DND-41 (cell line): ENCODE measurements around the gene ZNF892.

Source experiments
- ATAC-seq: fragments of 200-7000 bp; cut with Tn5 transposase; 3 replicates; pipeline ENCODE4 v1.9.1; 2021; ENCODE audit warnings: low read depth; ENCODE audit not compliant: insufficient read depth
- DNase-seq: peaks from one replicate; pipeline ENCODE4 v3.0.0-alpha.2; 2020
- H2AFZ ChIP-seq: 2 replicates; pipeline ENCODE4 v1.6.0; 2012; ENCODE audit warnings: low read depth, low read length
- H3K27ac ChIP-seq: 2 replicates; pipeline ENCODE4 v1.5.1; 2012; ENCODE audit warnings: low read length, inconsistent platforms
- H3K27me3 ChIP-seq: fragments of 200-600 bp; sonication (generic); 2 replicates; pipeline ENCODE4 v1.6.0; 2012; ENCODE audit warnings: low read length, mild to moderate bottlenecking, inconsistent platforms; ENCODE audit not compliant: insufficient read depth, poor library complexity
- H3K36me3 ChIP-seq: 2 replicates; pipeline ENCODE4 v1.5.1; 2012; ENCODE audit warnings: low read length, inconsistent platforms; ENCODE audit not compliant: insufficient read depth
- H3K4me1 ChIP-seq: 2 replicates; pipeline ENCODE4 v1.5.1; 2012; ENCODE audit warnings: mild to moderate bottlenecking, low read length; ENCODE audit not compliant: insufficient read depth
- H3K4me2 ChIP-seq: 2 replicates; pipeline ENCODE4 v1.6.0; 2012; ENCODE audit warnings: mild to moderate bottlenecking, moderate library complexity, low read length, inconsistent platforms; ENCODE audit not compliant: insufficient read depth
- H3K4me3 ChIP-seq, 2 experiments: fragments of 200-600 bp in 1 of 2; shearing (Covaris generic) in 1 of 2; 2 replicates each; pipeline ENCODE4 v1.5.1; 2012 to 2016; ENCODE audit warnings: inconsistent platforms in 2 of 2, low read length in 2 of 2, mild to moderate bottlenecking in 2 of 2, low read depth in 1 of 2, moderate library complexity in 1 of 2
- H3K79me2 ChIP-seq: 2 replicates; pipeline ENCODE4 v1.6.0; 2012; ENCODE audit warnings: low read length, inconsistent platforms; ENCODE audit not compliant: insufficient read depth
- H3K9ac ChIP-seq: 2 replicates; pipeline ENCODE4 v1.6.0; 2012; ENCODE audit warnings: low read depth, mild to moderate bottlenecking, inconsistent platforms, low read length, moderate library complexity
- H3K9me3 ChIP-seq: 2 replicates; pipeline ENCODE4 v1.5.1; 2012; ENCODE audit warnings: low read length, moderate library complexity, mild to moderate bottlenecking, inconsistent platforms; ENCODE audit not compliant: insufficient read depth, severe bottlenecking
- H4K20me1 ChIP-seq: 2 replicates; pipeline ENCODE4 v1.6.0; 2012; ENCODE audit warnings: low read length; ENCODE audit not compliant: insufficient read depth
- CTCF ChIP-seq: IDR thresholded peaks from 2 replicates; pipeline ENCODE4 v1.5.1; 2012; ENCODE audit warnings: borderline replicate concordance, low read length, moderate library complexity, mild to moderate bottlenecking; ENCODE audit not compliant: poor library complexity, severe bottlenecking; ENCODE audit errors: extremely low read depth
- EZH2 ChIP-seq: IDR thresholded peaks from 3 replicates; pipeline ENCODE4 v1.6.1; 2012; ENCODE audit warnings: borderline replicate concordance, low read depth, mild to moderate bottlenecking, moderate library complexity, low read length, inconsistent platforms; ENCODE audit not compliant: severe bottlenecking

The ZNF892 gene

GRCh38 chr2:95166065-95166763 is 41.1 kb upstream of the ZNF892 start:
- H3K9ac ChIP-seq: peak overlapping the region; percentile 79
- no peaks in the 10 kb centered on the region for H3K9me3 ChIP-seq
- H4K20me1 ChIP-seq: no peaks in the 10 kb centered on the region
- H3K4me3 ChIP-seq: peak overlapping the region; percentile 67 to 85
- H3K27ac ChIP-seq: peak overlapping the region; percentile 69
- no peaks in the 10 kb centered on the region for H3K27me3 ChIP-seq
- ATAC-seq (peak; percentile 18; the same call in 2 of the 3 replicates), DNase-seq (no peak)
- peaks cover 26% of the 10 kb centered on the region for H3K4me1 ChIP-seq
- TF ChIP-seq EZH2 (no peak), CTCF (no peak)
- H3K4me2 ChIP-seq: peak overlapping the region; percentile 67
- peak overlapping the region; percentile 92 for H2AFZ ChIP-seq
- 0 out of 2 replicates have a peak, but pooled peaks cover 3% of the 10 kb centered on the region for H3K36me3 ChIP-seq
- H3K79me2 ChIP-seq: peaks cover 34% of the 10 kb centered on the region

- TF ChIP-seq CTCF (no peak), EZH2 (no peak)
- no peaks in the 10 kb centered on the region for H3K27me3 ChIP-seq
- no peak for ATAC-seq
Observed at GRCh38 chr2:95171902-95172301, 35.4 kb upstream of the ZNF892 start.

GRCh38 chr2:95174031-95174542 is 33.2 kb upstream of the ZNF892 start:
- no peaks in the 10 kb centered on the region for H3K27me3 ChIP-seq
- DNase-seq (no peak), ATAC-seq (no peak)
- H3K4me2 ChIP-seq: no peak overlapping the region
- no peaks in the 10 kb centered on the region for H3K4me1 ChIP-seq
- no peaks in the 10 kb centered on the region for H3K9me3 ChIP-seq
- H3K4me3 ChIP-seq: no peak overlapping the region
- no peak for TF ChIP-seq EZH2
- TF ChIP-seq CTCF: no peak
- no peak overlapping the region for H3K9ac ChIP-seq
- 0 out of 2 replicates have a peak, but pooled peaks cover 3% of the 10 kb centered on the region for H3K79me2 ChIP-seq
- no peaks in the 10 kb centered on the region for H4K20me1 ChIP-seq
- no peak overlapping the region for H3K27ac ChIP-seq
- no peak overlapping the region for H2AFZ ChIP-seq
- H3K36me3 ChIP-seq: peaks cover 5% of the 10 kb centered on the region

More at GRCh38 chr2:95171902-95172301, 35.4 kb upstream of the ZNF892 start:
- Histone ChIP-seq H3K9me3 (no peaks in the 10 kb centered on the region), H3K79me2 (peaks cover 7% of the 10 kb centered on the region; the same call in 1 of the 2 replicates), H4K20me1 (no peaks in the 10 kb centered on the region), H3K36me3 (no peaks in the 10 kb centered on the region), H3K9ac (no peak overlapping the region), H3K4me1 (peaks cover 2% of the 10 kb centered on the region), H3K4me3 (no peak overlapping the region), H3K27ac (no peak overlapping the region), H3K4me2 (no peak overlapping the region), H2AFZ (no peak overlapping the region)
- no peak for DNase-seq
